HFF-Myc (cell line): ENCODE data around the gene VASH1.

Experiments
- DNase-seq: peaks from one replicate; pipeline ENCODE4 v3.0.0-alpha.2; 2011; ENCODE audit warnings: low read depth; ENCODE audit errors: extremely low read depth
- H3K4me3 ChIP-seq: replicated peaks from 2 replicates; pipeline ENCODE4 v1.5.1; 2011; ENCODE audit warnings: low read depth, mild to moderate bottlenecking, control low read depth, low read length
- TF ChIP-seq, protein P1 (sequence below): IDR thresholded peaks from 2 replicates; pipeline ENCODE4 v1.5.1; 2012; ENCODE audit warnings: mild to moderate bottlenecking, low read depth, low read length, control low read depth; ENCODE audit errors: missing control alignments

The VASH1 gene

DNA sequence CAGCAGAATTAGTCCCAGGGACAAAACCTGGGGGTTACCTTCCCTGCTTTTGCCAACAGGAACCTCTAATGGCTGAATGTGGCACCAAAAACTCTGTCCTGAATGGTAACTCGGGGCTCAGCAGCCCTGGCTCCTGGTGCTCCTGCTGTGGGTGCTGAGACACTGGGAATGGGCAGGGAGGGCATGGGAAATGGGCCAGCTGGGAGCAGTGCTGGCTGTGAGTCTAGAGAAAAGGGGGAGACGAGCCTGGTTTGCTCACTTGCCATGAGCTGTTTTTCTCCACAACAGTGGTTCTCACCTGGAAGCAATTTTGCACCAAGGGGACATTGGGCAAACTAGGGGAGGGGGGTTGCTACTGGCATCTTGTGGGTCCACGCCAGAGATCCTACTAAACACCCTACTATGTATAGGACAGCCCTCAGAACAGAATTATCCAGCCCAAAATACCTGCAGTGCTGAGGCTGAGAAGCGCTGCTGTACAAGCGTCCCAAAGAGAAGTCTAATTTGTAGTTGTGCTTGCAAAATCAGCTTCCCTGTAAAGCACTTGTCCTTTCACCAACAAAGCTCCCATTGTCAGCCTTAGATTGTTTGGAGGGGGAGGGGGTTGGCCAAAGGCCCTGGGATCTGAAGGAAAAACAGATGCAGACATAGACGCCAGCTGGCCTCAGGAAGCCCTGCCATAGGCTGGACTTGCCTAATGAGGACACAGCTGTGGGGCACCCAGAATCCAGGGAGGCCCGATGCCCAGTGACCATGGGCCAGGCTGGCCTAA is 68.6 kb downstream of the VASH1 start:
- TF ChIP-seq, protein P1, sequence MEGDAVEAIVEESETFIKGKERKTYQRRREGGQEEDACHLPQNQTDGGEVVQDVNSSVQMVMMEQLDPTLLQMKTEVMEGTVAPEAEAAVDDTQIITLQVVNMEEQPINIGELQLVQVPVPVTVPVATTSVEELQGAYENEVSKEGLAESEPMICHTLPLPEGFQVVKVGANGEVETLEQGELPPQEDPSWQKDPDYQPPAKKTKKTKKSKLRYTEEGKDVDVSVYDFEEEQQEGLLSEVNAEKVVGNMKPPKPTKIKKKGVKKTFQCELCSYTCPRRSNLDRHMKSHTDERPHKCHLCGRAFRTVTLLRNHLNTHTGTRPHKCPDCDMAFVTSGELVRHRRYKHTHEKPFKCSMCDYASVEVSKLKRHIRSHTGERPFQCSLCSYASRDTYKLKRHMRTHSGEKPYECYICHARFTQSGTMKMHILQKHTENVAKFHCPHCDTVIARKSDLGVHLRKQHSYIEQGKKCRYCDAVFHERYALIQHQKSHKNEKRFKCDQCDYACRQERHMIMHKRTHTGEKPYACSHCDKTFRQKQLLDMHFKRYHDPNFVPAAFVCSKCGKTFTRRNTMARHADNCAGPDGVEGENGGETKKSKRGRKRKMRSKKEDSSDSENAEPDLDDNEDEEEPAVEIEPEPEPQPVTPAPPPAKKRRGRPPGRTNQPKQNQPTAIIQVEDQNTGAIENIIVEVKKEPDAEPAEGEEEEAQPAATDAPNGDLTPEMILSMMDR, result no peak
- DNase-seq, result no peak
- no peak overlapping the region for H3K4me3 ChIP-seq

DNA sequence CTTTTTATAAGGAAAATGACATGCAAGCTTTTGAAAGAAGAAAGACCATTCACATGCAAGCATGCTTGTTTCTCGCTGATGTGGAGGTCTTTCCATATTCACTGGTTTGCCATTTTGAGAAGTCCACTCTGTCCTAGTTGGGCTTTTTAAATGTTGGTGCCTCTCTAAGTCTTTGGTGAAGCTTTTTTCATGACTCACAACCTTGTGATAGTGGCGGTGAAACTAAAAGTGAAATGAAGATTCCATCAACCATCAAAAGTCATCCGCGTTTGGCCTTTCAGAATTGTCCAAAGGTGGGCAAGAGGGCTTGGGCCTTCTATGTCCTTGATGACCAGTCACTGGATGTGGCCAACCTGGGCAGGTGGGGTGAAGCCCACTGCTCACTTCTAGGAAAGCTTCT is 69.3 kb downstream of the VASH1 start:
- no peak for DNase-seq
- TF ChIP-seq, protein P1, result no peak
- no peak overlapping the region for H3K4me3 ChIP-seq

DNA sequence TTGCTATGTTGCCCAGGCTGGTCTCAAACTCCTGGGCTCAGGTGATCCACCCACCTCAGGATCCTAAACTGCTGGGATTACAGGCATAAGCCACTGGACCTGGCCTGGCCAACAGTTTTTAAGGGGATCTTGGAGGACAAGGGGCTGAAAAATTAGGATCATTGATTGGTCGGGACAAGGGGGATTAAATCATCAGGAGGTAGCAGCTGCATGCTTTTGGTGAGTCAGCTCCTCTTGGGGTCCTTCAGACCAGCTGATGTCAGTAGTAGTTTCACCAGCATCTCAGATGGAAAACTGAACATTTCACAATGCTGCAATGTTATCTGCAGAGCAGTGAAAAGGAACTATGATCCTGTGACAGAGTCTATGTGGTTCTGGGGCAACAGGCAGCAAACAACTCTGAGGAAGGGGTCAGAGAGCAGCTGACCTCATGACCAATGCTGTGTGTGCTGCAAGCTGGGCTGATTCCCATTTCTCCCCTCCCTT is 71.3 kb downstream of the VASH1 start:
- TF ChIP-seq, protein P1, result no peak
- H3K4me3 ChIP-seq, result no peak overlapping the region
- DNase-seq, result no peak
